ENCODE measurements around the gene B3GALT5. TPM values are rescaled to one million over a fixed set of nuclear protein-coding genes. Genes with fewer than 3 reads are reported as not detected.

B3GALT5 gene
- total RNA-seq, 1 donor from 2014 or later, result 8.7 TPM

DNA sequence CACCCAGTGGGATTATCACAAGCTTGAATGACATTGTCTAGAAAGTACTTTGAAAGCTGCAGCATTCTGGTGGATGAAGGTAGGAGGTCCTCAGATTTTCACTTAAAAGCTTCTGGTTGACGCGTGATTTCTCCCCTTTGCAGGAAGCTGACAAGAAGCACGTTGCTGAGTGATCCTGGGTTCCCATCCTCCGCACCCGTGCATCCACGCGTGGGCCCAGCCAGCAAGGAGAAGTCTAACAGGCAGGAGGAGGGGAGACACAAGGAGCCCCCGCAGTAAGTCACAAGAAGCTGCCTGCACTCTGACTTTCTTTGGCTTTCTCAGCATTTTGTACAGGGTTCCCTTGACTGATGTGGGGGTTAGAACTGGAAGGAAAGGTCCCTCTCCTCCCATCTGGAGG lies 7.8 kb upstream of the B3GALT5 start:
- no peak for DNase-seq (ENCODE audit: low read depth)

DNA sequence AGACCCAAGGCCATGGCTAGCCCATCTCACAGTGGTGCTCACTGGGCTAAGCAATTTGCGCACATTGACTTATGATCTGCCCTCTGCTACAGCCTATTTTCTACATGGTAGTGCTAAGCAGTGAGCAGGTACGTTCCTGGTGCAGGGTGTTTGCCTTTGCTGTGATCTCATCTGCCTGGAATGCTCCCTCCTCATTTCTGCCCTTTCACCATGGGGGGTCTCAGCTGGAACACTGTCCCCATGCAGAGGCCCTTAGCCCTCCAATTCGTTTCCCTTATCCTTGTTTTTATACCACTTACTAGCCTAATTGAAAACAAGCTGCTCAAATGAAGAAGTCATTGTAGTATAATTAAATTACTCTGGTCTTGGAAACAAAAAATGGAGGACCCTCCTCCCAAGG lies 2.0 kb upstream of the B3GALT5 start:
- DNase-seq (ENCODE audit: low read depth), result peak; percentile 33

GRCh38 chr21:39611551-39612190 lies 1.1 kb upstream of the B3GALT5 start:
- DNase-seq (ENCODE audit: low read depth), result no peak

DNA sequence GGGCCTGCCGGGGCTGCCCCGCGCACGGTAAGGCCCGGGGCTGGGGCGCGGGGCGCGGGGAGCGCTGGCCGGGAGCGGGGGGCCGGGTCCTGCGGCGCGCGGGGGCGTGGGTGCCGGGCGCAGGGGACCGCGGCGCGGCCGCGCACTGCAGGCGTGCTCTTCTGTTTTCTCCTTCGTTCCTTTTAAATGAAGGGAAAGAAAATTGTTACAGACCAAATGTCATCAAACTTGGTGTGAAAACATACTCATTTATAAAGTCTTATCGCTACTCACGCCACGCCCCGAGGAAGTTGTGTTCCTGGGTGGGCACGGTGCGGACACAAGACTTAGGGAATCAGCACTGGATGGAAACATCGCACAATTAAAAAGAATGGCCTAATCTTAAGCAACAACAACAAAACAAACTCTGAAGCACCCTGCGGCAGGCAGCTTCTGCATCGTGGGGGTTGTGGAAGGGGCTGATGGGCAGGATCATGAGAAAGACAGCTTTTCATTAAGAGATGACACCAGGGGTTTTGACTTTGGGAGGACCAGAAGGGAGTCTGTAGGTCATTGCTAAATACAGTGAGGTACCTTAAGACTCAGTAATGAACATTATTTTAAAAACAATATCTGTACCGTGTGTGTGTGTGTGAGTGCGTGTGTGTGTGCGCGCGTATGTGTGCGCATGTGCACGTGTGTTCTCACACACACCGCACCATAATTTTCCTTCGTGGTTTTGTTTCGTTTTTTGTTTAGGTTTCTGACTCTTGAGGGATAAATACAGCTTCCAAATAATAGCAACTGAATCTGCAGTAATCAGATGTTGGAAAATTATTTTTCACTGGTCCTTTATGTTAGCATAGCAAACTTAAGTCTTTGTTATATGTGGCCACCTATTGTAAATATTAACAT lies 548 bp downstream of the B3GALT5 start:
- no peak for DNase-seq (ENCODE audit: low read depth)

DNA sequence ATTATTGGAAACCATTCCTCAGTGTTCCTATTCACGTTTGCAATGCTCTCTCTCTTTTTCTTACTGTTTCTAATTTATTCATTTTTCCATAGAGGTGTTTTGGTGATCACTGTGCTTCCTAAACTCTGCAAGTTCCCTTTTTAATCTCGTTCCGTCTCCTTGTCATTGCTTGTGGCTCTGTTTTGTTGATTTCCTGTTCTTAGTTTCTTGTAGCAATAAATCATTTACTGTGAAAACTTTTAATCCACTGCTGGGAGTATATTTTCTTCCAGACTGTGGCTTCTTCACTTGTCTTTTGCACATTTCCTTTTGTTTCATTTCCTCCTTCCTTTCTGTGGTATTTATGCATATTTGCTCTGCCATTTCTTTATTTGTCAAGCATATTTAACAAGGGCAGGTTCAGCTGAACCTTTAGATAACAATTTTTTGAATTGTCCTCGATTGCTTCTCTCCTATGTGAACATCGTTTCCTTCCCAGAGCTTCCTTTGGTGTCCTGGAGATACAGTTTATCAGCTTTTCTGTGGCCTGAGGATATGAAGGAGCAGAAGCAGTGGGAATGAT lies 3.6 kb downstream of the B3GALT5 start:
- no peak for DNase-seq (ENCODE audit: low read depth)

DNA sequence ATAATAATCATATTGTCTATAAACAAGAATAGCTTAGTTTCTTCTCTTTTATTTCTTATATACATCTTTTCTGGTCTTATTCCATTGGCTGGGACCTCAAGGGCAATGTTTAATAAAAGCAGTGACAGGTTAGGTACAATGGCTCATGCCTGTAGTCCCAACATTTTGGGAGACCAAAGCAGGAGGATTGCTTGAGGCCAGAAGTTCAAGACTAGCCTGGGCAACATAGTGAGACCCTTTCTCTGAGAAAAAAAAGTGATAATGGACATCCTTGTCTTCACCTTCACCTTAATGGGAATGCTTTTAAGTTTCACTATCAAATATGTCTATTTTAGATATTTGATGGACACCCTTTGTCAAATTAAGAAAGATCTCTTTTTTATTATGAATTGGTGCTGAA lies 8.1 kb downstream of the B3GALT5 start:
- no peak for DNase-seq (ENCODE audit: low read depth)

DNA sequence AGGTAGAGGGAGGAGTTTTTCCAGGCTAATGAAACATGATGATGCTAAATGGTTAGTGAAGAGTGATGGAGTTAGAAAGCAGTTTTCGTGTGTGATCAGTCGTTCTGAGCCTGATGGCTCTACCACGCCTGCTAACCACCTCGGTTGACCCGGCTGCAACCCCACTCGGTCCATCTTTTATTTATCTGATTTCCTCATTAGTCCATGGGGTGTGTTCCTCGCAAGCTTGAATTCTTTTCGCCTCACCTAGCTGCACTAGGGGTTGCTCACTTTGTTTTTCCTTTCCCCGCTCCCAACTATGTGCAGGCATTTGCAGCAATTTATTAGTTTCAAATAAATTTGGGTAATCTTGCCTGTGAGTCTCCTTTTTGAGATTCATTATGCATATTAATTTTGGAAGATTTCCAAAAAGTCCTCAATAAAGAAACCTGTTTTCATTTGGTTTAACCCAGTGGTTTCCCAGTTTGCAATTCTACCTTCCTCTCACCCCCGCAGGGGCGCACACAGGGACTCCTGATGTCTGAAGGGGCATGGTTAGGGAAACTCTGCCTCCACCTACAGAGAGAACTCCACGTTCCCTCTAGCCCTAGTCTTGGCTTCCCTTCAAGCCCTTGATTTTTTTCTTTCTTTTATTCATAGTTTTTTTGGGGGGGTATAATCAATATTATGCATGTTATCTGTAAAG lies 12.6 kb downstream of the B3GALT5 start:
- DNase-seq (ENCODE audit: low read depth), result no peak

DNA sequence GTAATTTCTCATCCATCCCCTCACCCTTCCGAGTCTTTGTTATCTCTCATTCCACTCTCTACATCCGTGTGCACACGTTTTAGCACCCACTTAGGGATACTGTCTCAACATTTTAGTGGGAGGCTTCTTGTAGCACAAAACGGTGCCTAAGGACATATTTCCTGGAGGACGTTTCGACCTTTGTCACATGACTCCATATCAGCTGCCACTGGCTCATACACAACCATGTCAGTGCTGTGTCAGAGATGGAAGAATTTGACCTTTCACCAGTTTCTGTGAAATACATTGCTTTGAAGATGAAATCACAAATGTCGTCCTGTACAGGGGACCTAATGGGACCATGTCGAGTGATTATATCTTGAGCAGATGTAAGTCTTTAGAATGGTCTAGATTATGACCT lies 15.6 kb downstream of the B3GALT5 start:
- no peak for DNase-seq (ENCODE audit: low read depth)

- DNase-seq (ENCODE audit: low read depth), result peak; percentile 92
Measured at GRCh38 chr21:39630191-39630591, 17.5 kb downstream of the B3GALT5 start.

DNA sequence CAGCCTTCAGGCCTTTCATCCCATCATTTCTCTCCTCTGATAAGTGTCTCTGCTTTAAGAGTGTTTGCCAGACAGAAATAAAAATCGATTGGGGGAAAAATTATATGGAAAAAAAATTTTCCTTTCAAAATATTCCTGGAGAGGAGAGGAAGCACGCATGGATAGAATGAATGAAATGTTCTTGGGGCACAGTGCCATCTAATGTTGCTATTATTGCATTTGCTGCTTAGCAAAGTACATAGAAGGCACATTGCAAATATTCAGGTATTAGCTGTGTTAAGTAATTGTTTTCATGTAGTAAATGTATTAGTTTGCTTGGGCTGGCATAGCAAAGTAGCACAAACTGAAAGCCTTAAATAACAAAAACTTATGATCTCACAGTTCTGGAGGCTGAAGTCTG lies 18.1 kb downstream of the B3GALT5 start:
- DNase-seq (ENCODE audit: low read depth), result peak; percentile 52

DNA sequence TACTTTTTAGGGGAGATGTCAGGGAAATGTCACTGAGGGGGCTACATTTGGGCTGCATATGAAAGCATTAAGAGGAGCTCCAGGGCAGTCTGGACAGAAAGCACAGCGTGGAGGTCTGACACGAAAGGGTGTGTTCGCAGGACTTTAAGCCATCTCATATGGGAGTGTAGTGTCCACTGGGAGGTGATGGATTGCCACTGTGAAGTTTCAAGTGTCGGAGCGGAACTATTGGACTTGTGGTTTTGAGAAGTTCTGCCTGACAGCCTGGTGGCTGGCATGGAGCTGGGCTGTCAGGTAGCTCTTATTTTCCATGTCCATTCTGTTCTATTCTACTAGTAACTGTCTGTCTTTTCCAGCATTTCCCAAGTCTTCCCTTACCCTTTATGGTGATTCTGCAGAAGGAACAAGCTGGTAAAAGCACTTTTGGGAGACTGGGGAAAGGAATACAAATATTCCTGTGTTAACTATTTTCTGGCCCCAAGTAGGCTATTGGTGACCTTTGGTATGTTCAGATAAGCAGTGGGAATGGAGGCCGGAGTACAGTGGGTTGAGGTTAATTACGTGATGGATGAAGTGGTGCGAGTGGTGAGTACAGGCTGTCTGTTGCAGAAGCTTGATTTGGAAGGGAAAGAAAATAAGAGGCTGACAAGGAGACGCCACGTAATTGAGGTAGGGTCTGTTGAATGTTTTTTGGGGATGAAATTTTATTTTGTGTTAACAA lies 19.3 kb downstream of the B3GALT5 start:
- no peak for DNase-seq (ENCODE audit: low read depth)

DNA sequence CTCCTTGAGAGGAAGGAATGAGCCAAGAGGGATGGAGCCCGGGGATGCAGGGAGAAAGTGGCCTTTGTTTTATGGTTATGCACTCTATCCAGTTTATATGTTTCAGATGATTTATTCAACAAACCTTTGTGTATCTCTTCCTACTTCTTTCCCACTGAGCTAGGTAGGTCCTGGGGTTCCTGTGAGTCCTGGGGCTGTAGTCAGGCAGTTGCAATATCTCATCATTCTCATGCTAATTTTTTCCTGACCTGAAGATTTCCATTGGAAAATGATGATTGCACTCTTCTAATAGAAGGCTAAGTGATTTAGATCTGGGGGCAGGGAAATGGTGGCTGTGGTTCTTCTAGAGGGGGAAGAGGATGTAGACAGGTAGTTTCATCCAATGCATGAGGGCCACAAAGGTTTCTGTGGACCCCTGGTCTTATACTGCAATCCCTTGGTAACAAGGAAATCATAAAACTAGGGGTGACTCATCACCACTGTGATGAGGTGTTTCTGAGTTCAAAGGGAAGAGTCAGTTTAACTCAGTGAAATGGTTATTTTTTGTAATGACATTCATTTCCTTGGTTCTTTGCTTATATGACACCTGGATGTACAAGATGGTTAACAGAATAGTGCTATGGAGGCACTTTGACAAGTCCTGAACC lies 20.2 kb downstream of the B3GALT5 start:
- peak; percentile 87 for DNase-seq (ENCODE audit: low read depth)

GRCh38 chr21:39633770-39634181 lies 21.0 kb downstream of the B3GALT5 start:
- peak; percentile 100 for DNase-seq (ENCODE audit: low read depth)

GRCh38 chr21:39634507-39634906 lies 21.8 kb downstream of the B3GALT5 start:
- no peak for DNase-seq (ENCODE audit: low read depth)

- DNase-seq (ENCODE audit: low read depth), result no peak
Measured at GRCh38 chr21:39637197-39637970, 24.6 kb downstream of the B3GALT5 start.

DNA sequence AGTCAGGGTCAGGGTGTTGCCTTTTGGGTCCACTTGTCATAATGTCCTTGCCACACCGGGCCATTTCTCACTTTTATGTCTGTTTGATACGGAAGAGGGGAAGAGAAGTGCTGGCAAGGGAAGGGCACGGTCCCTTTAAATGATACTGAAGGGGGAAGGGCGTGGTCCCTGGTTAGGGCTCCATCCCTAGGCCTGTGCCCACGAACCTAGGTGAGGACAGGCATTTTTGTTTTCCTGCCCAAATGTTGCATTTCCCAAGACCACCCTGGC lies 25.2 kb downstream of the B3GALT5 start:
- no peak for DNase-seq (ENCODE audit: low read depth)

DNA sequence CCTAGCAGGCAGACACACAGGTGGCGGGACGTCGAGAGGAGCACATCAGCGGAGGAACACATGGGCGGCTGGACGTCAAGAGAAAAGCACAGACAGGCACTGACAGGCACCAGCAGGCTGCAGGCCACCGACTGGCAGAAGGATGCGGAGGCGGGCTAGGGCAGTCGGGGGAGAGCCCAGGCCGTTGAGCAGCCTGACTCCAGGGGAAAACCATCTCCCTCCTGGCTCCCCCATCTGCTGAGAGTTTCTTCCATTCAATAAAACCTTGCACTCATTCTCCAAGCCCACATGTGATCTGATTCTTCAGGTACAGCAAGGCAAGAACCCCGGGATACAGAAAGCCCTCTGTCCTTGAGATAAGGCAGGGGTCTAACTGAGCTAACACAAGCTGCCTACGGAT lies 25.5 kb downstream of the B3GALT5 start:
- DNase-seq (ENCODE audit: low read depth), result no peak

GRCh38 chr21:39640754-39641153 lies 28.0 kb downstream of the B3GALT5 start:
- no peak for DNase-seq (ENCODE audit: low read depth)

DNA sequence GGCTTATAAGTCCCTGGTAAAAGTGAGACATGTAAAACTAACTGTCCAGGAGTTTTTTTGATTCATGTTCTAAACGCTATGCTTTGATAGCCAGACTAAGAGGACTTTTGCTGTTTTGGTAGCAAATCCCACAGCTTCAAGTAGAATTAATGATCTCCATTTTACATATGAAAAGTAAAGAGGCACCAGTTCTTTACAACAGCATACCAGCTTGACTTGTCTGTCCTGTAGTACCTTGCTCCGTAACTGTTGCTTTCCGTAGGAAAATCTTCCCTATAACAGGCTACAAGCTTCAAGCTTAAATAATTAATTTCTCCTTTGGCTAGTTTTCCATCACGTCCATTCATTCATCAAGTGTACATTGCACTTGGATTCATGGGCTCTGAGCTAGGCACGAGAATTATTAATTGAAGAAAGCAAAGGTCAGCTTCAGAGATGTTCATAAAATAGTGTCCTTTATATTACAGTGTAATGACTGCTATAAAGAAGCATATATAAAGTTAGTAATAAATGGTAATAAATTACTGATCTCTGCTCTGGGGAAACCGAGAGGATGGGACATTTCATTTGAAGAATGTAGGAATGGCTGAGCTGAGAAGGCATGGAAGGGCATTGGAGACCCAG lies 29.2 kb downstream of the B3GALT5 start:
- no peak for DNase-seq (ENCODE audit: low read depth)

- no peak for DNase-seq (ENCODE audit: low read depth)
Measured at GRCh38 chr21:39644062-39644560, 31.4 kb downstream of the B3GALT5 start.

Measured in renal cortical epithelial cell (primary cell).